MM.1S (cell line): ENCODE data around the gene CSRP3.

Experiments
- DNase-seq: peaks from one replicate; pipeline ENCODE4 v3.0.0-alpha.2; 2015
- H2AFZ ChIP-seq: fragments of 300-600 bp; sonication (generic); 2 replicates; pipeline ENCODE4 v1.6.0; 2016; ENCODE audit warnings: antibody characterized with exemption, low read length
- H3F3A ChIP-seq: fragments of 300-600 bp; sonication (generic); 2 replicates; pipeline ENCODE4 v1.6.1; 2016; ENCODE audit warnings: mild to moderate bottlenecking, antibody characterized with exemption, low read length, moderate library complexity, mixed read lengths; ENCODE audit not compliant: insufficient read depth
- H3K27ac ChIP-seq: fragments of 300-600 bp; sonication (generic); 2 replicates; pipeline ENCODE4 v1.5.1; 2016; ENCODE audit warnings: mild to moderate bottlenecking, low read length
- H3K27me3 ChIP-seq: fragments of 300-600 bp; sonication (generic); replicated peaks from 2 replicates; pipeline ENCODE4 v1.6.0; 2016; ENCODE audit warnings: low read length; ENCODE audit not compliant: insufficient read depth
- H3K36me3 ChIP-seq: fragments of 300-600 bp; sonication (generic); replicated peaks from 2 replicates; pipeline ENCODE4 v1.6.1; 2016; ENCODE audit warnings: mild to moderate bottlenecking, low read length, mixed read lengths; ENCODE audit not compliant: insufficient read depth
- H3K4me1 ChIP-seq: fragments of 300-600 bp; sonication (generic); 2 replicates; pipeline ENCODE4 v1.6.1; 2016; ENCODE audit warnings: low read length, mixed read lengths
- H3K4me2 ChIP-seq: fragments of 300-600 bp; sonication (generic); 2 replicates; pipeline ENCODE4 v1.6.0; 2016; ENCODE audit warnings: low read depth, low read length
- H3K4me3 ChIP-seq: fragments of 300-600 bp; sonication (generic); 2 replicates; pipeline ENCODE4 v1.5.1; 2016; ENCODE audit warnings: low read length, mixed read lengths
- H3K79me2 ChIP-seq: fragments of 300-600 bp; sonication (generic); 2 replicates; pipeline ENCODE4 v1.6.1; 2016; ENCODE audit warnings: mixed run types, low read length, mixed read lengths
- H3K9ac ChIP-seq: fragments of 300-600 bp; sonication (generic); 2 replicates; pipeline ENCODE4 v1.6.1; 2016; ENCODE audit warnings: low read length, mixed read lengths
- H3K9me2 ChIP-seq: fragments of 300-600 bp; sonication (generic); replicated peaks from 2 replicates; pipeline ENCODE4 v1.6.1; 2016; ENCODE audit warnings: mild to moderate bottlenecking, low read length, mixed read lengths; ENCODE audit not compliant: insufficient read depth
- H3K9me3 ChIP-seq: fragments of 300-600 bp; sonication (generic); replicated peaks from 2 replicates; pipeline ENCODE4 v1.6.1; 2016; ENCODE audit warnings: mild to moderate bottlenecking, low read length, mixed read lengths; ENCODE audit not compliant: insufficient read depth
- H4K20me1 ChIP-seq: fragments of 300-600 bp; sonication (generic); 2 replicates; pipeline ENCODE4 v1.6.1; 2016; ENCODE audit warnings: mild to moderate bottlenecking, low read length, moderate library complexity, mixed read lengths; ENCODE audit not compliant: insufficient read depth
- EZH2 ChIP-seq: fragments of 300-600 bp; sonication (generic); optimal IDR thresholded peaks from 2 replicates; pipeline ENCODE3; 2017; ENCODE audit warnings: low read depth, mild to moderate bottlenecking, antibody characterized with exemption, low read length, mixed read lengths
- EZH2phosphoT487 ChIP-seq: fragments of 300-600 bp; sonication (generic); IDR thresholded peaks from 2 replicates; pipeline ENCODE4 v1.6.1; 2018; ENCODE audit warnings: antibody characterized with exemption, low read length
- TF ChIP-seq, protein P1 (sequence below): fragments of 300-600 bp; sonication (generic); IDR thresholded peaks from 2 replicates; pipeline ENCODE4 v1.5.1; 2016; ENCODE audit warnings: antibody characterized with exemption, low read length, mixed read lengths

CSRP3 gene

DNA sequence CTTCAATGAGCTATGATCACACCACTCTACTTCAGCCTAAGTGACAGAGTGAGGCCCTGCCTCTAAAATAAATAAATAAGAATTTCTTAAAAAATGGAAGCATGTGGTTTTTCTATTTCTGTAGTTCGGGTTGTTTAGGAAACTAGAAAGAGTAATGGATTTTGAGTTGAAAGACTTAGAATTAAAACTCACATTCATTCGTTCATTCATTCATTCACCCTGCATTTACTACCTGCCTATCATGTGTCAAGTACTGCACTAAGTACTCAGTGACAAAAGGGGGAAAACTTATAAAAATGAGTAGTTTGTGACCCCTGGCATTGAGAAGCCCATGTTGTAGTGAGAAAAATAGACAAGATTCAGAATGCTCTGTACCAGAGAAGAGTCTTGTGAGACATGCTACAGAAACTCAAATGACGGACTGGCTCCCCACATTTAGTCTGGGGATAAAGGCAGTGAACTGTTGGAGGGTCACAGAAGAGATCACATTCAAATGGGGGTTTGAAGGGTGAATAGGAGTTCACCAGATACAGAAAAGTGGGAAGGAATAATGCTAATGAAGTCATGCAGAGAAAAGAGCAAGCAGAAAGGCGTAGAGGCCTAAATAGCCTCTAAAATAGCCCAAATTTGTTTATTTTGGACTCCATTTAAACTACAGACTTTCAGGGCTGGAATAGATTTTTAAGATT, 7.0 kb downstream of the CSRP3 start:
- no peak for DNase-seq
- no peaks in the 10 kb centered on the region for H3K4me1 ChIP-seq
- no peak overlapping the region for H3K4me3 ChIP-seq
- H3K79me2 ChIP-seq, result no peaks in the 10 kb centered on the region
- no peaks in the 10 kb centered on the region for H4K20me1 ChIP-seq
- H3K9me2 ChIP-seq, result no peaks in the 10 kb centered on the region
- H3K4me2 ChIP-seq, result no peak overlapping the region
- H2AFZ ChIP-seq, result no peak overlapping the region
- no peaks in the 10 kb centered on the region for H3K27me3 ChIP-seq
- H3K9ac ChIP-seq, result no peak overlapping the region
- H3K9me3 ChIP-seq, result no peaks in the 10 kb centered on the region
- no peaks in the 10 kb centered on the region for H3K36me3 ChIP-seq
- H3K27ac ChIP-seq, result no peak overlapping the region
- TF ChIP-seq EZH2phosphoT487 (no peak), EZH2 (no peak)
- TF ChIP-seq, protein P1, sequence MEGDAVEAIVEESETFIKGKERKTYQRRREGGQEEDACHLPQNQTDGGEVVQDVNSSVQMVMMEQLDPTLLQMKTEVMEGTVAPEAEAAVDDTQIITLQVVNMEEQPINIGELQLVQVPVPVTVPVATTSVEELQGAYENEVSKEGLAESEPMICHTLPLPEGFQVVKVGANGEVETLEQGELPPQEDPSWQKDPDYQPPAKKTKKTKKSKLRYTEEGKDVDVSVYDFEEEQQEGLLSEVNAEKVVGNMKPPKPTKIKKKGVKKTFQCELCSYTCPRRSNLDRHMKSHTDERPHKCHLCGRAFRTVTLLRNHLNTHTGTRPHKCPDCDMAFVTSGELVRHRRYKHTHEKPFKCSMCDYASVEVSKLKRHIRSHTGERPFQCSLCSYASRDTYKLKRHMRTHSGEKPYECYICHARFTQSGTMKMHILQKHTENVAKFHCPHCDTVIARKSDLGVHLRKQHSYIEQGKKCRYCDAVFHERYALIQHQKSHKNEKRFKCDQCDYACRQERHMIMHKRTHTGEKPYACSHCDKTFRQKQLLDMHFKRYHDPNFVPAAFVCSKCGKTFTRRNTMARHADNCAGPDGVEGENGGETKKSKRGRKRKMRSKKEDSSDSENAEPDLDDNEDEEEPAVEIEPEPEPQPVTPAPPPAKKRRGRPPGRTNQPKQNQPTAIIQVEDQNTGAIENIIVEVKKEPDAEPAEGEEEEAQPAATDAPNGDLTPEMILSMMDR, result no peak
- no peaks in the 10 kb centered on the region for H3F3A ChIP-seq

DNA sequence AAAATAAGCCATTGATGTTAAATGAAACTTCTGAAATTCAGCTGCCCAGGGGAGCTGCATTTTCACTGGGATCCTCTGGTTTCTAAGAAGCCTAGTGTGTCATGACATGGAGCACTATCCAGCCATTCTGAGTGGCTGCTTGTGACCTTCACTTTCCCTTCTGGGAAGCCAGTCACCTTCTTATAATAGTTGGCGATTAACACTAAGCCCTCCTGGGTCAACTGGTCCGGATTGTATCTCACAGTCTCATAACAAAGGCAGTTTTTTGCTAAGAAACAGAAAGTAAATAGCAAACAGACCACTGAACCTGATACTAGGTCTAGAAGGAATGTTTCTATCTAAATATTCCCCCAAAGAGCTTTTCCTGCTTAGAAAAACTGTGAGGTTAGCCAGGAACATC, 7.9 kb downstream of the CSRP3 start:
- Histone ChIP-seq H2AFZ (no peak overlapping the region), H3K27ac (no peak overlapping the region), H3K4me1 (no peaks in the 10 kb centered on the region), H3K79me2 (no peaks in the 10 kb centered on the region), H3K4me2 (no peak overlapping the region), H3K9me2 (no peaks in the 10 kb centered on the region), H3K4me3 (no peak overlapping the region), H3F3A (no peaks in the 10 kb centered on the region), H4K20me1 (no peaks in the 10 kb centered on the region), H3K27me3 (no peaks in the 10 kb centered on the region), H3K36me3 (no peaks in the 10 kb centered on the region), H3K9me3 (no peaks in the 10 kb centered on the region), H3K9ac (no peak overlapping the region)
- DNase-seq, result no peak
- no peak for TF ChIP-seq EZH2
- TF ChIP-seq EZH2phosphoT487, result no peak
- TF ChIP-seq, protein P1, result no peak

DNA sequence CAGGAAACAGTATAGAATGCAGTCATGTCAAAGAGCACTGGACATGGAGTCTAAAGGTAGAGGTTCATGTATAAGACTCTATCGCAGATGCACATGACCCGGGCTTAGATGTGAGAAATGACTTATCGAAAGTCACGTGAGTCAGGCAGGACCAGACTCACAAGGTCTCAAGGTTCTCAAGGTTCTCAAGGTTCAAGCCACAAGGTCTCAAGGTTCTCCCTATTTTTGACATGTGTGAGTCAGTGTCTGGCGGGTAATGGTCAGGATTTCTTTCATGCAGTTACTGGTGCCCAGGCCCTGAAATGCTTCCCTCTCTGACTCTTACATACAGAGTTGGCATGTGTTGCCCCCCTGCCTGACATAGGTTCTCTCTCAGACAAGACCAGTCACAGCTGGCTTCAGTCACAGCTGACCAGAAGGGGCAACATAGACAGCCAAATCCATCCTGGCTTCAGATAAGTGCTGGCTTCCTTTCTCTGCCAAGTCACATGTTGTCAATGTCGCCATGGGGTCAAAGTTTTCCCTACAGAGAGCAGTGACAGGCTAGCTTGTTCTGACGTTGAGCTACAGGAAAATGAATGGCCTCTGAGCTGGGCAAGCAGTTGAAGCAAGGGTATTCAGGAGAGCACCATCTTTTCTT, 10.1 kb downstream of the CSRP3 start:
- Histone ChIP-seq H2AFZ (no peak overlapping the region), H3K79me2 (no peaks in the 10 kb centered on the region)

More for the DNA sequence above, 10.1 kb downstream of the CSRP3 start:
- Histone ChIP-seq H3K9me2 (no peaks in the 10 kb centered on the region), H3K9me3 (no peaks in the 10 kb centered on the region), H3K4me2 (no peak overlapping the region), H3K27ac (no peak overlapping the region), H4K20me1 (no peaks in the 10 kb centered on the region), H3K9ac (no peak overlapping the region), H3K4me3 (no peak overlapping the region), H3K4me1 (no peaks in the 10 kb centered on the region), H3F3A (no peaks in the 10 kb centered on the region), H3K36me3 (no peaks in the 10 kb centered on the region), H3K27me3 (no peaks in the 10 kb centered on the region)
- TF ChIP-seq, protein P1, result no peak
- TF ChIP-seq EZH2phosphoT487, result no peak
- TF ChIP-seq EZH2, result no peak
- DNase-seq, result no peak
